ENCODE results near the gene CCDC6.
"Not testable (repeated sequence)": the region's sequence is repeated elsewhere in the genome, so short reads cannot be mapped to it uniquely, and the experiment has no call there.

The CCDC6 gene

GRCh38 chr10:59891349-59891748 lies 15.0 kb downstream of the CCDC6 start:
- H3K4me3 ChIP-seq (ENCODE audit: low read length), result no peak overlapping the region
- TF ChIP-seq CTCF (conservative IDR thresholded peaks at IDR 0.05; ENCODE audit: low read length), result no peak
- no peak for DNase-seq (ENCODE audit: low read depth)

- no peak overlapping the region for H3K4me3 ChIP-seq (ENCODE audit: low read length)
- no peak for TF ChIP-seq CTCF (conservative IDR thresholded peaks at IDR 0.05; ENCODE audit: low read length)
Observed at GRCh38 chr10:59888781-59889435, 17.4 kb downstream of the CCDC6 start.

GRCh38 chr10:59887972-59888640 lies 18.2 kb downstream of the CCDC6 start:
- TF ChIP-seq CTCF (conservative IDR thresholded peaks at IDR 0.05; ENCODE audit: low read length), result no peak
- H3K4me3 ChIP-seq (ENCODE audit: low read length), result no peak overlapping the region
- no peak for DNase-seq (ENCODE audit: low read depth)

More at GRCh38 chr10:59888781-59889435, 17.4 kb downstream of the CCDC6 start:
- no peak for DNase-seq (ENCODE audit: low read depth)

- H3K4me3 ChIP-seq (ENCODE audit: low read length), result no peak overlapping the region
- DNase-seq (ENCODE audit: low read depth), result no peak
- TF ChIP-seq CTCF (conservative IDR thresholded peaks at IDR 0.05; ENCODE audit: low read length), result no peak
Observed at GRCh38 chr10:59887006-59887405, 19.4 kb downstream of the CCDC6 start.

GRCh38 chr10:59885430-59886134 lies 20.8 kb downstream of the CCDC6 start:
- no peak overlapping the region for H3K4me3 ChIP-seq (ENCODE audit: low read length)
- TF ChIP-seq CTCF (conservative IDR thresholded peaks at IDR 0.05; ENCODE audit: low read length), result no peak
- DNase-seq (ENCODE audit: low read depth), result no peak

- H3K4me3 ChIP-seq (ENCODE audit: low read length); DNase-seq (ENCODE audit: low read depth): not testable (repeated sequence)
Observed at GRCh38 chr10:59884893-59885292, 21.5 kb downstream of the CCDC6 start.

- no peak for DNase-seq (ENCODE audit: low read depth)
- no peak for TF ChIP-seq CTCF (conservative IDR thresholded peaks at IDR 0.05; ENCODE audit: low read length)
- no peak overlapping the region for H3K4me3 ChIP-seq (ENCODE audit: low read length)
Observed at GRCh38 chr10:59881640-59882039, 24.7 kb downstream of the CCDC6 start.

Measured in AG10803 (cell line).